MM.1S (cell line): ENCODE measurements around the gene SREBF2.

Experiments used
- EZH2phosphoT487 ChIP-seq: fragments of 300-600 bp; sonication (generic); IDR thresholded peaks from 2 replicates; pipeline ENCODE4 v1.6.1; 2018; ENCODE audit warnings: antibody characterized with exemption, low read length
- TF ChIP-seq, protein P1 (sequence below): fragments of 300-600 bp; sonication (generic); IDR thresholded peaks from 2 replicates; pipeline ENCODE4 v1.5.1; 2016; ENCODE audit warnings: antibody characterized with exemption, low read length, mixed read lengths

DNA sequence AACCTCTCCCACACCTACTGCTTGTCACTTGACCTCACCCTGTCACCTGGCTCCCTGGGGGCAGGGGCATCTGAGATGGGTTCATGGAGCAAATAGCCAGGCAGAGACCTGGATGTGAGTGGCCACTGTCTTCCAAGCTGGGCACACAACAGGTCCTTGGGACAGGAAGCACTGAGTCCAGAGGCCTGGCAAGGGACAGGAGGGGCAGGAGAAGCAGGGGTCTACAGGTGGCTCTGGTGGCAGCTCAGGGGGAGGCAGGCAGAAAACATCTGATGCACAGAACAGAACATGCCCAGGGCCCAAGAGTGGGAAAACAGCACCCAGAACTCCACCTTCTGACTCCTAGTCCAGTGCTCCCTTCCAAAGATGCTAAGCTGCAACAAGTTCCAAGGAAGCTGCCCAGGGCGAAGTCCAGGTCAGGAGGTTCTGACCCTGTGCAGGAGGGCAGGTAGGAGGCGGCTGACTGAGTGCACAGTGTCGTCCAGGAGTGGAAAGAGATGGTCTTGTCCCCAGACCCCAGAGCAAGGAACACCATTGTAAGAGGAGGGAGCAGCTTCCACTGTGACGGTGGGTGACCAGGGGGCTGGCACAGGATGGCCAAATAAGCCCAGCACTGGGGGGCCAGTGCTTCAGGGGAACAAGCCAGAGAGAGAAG, 90.2 kb downstream of the SREBF2 start:
- TF ChIP-seq, protein P1, sequence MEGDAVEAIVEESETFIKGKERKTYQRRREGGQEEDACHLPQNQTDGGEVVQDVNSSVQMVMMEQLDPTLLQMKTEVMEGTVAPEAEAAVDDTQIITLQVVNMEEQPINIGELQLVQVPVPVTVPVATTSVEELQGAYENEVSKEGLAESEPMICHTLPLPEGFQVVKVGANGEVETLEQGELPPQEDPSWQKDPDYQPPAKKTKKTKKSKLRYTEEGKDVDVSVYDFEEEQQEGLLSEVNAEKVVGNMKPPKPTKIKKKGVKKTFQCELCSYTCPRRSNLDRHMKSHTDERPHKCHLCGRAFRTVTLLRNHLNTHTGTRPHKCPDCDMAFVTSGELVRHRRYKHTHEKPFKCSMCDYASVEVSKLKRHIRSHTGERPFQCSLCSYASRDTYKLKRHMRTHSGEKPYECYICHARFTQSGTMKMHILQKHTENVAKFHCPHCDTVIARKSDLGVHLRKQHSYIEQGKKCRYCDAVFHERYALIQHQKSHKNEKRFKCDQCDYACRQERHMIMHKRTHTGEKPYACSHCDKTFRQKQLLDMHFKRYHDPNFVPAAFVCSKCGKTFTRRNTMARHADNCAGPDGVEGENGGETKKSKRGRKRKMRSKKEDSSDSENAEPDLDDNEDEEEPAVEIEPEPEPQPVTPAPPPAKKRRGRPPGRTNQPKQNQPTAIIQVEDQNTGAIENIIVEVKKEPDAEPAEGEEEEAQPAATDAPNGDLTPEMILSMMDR, result no peak
- TF ChIP-seq EZH2phosphoT487, result no peak
